HepG2 (cell line): ENCODE data around the gene TMX1. TPM values are rescaled to one million over a fixed set of nuclear protein-coding genes. Genes with fewer than 3 reads are reported as not detected.

Experiments
- ATAC-seq: fragments of 200-7000 bp; cut with Tn5 transposase; 3 replicates; pipeline ENCODE4 v1.9.1; 2020; ENCODE audit warnings: mild to moderate bottlenecking, moderate library complexity
- BruUV-seq: library from RNA; stranded (reverse); fragments of 400-500 nt; replicated peaks from 2 replicates; lab custom pipeline; 2021; lab: Mats Ljungman, UMichigan
- CTCF ChIA-PET: fragments of 300-600 bp; formaldehyde crosslinking; extraction: SDS; loops from one replicate; lab custom pipeline; 2021; ENCODE audit warnings: low total read pairs, inconsistent platforms, low intra/inter-chr PET ratio; lab: Yijun Ruan, JAX
- POLR2A ChIA-PET: fragments of 350-600 bp; sonication (Branson Sonifier 250); formaldehyde crosslinking; loops from one replicate; lab custom pipeline; 2020; ENCODE audit warnings: antibody characterized with exemption, inconsistent platforms; lab: Yijun Ruan, JAX
- DNase-seq: peaks from one replicate; pipeline ENCODE4 v3.0.0-alpha.2; 2015; ENCODE audit warnings: low spot score
- FAIRE-seq: peaks from 3 replicates; lab custom pipeline; 2011; peaks lifted over from hg19 to GRCh38; lab: Jason Lieb, UNC
- H2AFZ ChIP-seq: one replicate; pipeline ENCODE4 v1.6.1; 2011; ENCODE audit warnings: low read length, inconsistent platforms
- H3K27ac ChIP-seq: fragments of 300-600 bp; 3 replicates; pipeline ENCODE4 v1.8.0; 2011; ENCODE audit warnings: mixed run types, mild to moderate bottlenecking, mixed read lengths, low read length, inconsistent platforms; ENCODE audit not compliant: insufficient read depth; ENCODE audit errors: extremely low read length
- H3K27me3 ChIP-seq, 2 experiments: fragments of 200-600 bp in 1 of 2; 2 replicates in 1 of 2; 3 replicates in 1 of 2; pipeline versions ENCODE4 v1.6.0 to v1.8.0; 2011; ENCODE audit warnings: low read length in 2 of 2, mild to moderate bottlenecking in 2 of 2, moderate library complexity in 2 of 2, inconsistent platforms in 1 of 2; ENCODE audit not compliant: insufficient read depth in 2 of 2, control insufficient read depth in 1 of 2
- H3K36me3 ChIP-seq, 2 experiments: fragments of 200-600 bp in 1 of 2; replicated peaks in 1 of 2; 2 replicates in 1 of 2; 3 replicates in 1 of 2; pipeline versions ENCODE4 v1.5.1 to v1.8.0; 2011; ENCODE audit warnings: low read length in 2 of 2, inconsistent platforms in 1 of 2; ENCODE audit not compliant: insufficient read depth in 2 of 2, control insufficient read depth in 1 of 2
- H3K4me1 ChIP-seq: 2 replicates; pipeline ENCODE4 v1.5.1; 2012; ENCODE audit warnings: low read length, inconsistent platforms; ENCODE audit not compliant: insufficient read depth
- H3K4me2 ChIP-seq: 2 replicates; pipeline ENCODE4 v1.6.0; 2011; ENCODE audit warnings: low read depth, low read length, inconsistent platforms
- H3K4me3 ChIP-seq, 3 experiments: fragments of 200-600 bp in 1 of 3; sonication (generic), shearing (Covaris generic) in 1 of 3; replicated peaks in 1 of 3; 2 replicates each; pipeline ENCODE4 v1.5.1; 2011 to 2016; ENCODE audit warnings: low read length in 3 of 3, inconsistent platforms in 2 of 3, low read depth in 2 of 3, mild to moderate bottlenecking in 2 of 3, control low read depth in 1 of 3, mixed read lengths in 1 of 3; ENCODE audit not compliant: insufficient read depth in 1 of 3
- H3K79me2 ChIP-seq: one replicate; pipeline ENCODE4 v1.6.1; 2011; ENCODE audit warnings: low read length, inconsistent platforms; ENCODE audit not compliant: insufficient read depth
- H3K9ac ChIP-seq: 2 replicates; pipeline ENCODE4 v1.6.0; 2011; ENCODE audit warnings: mild to moderate bottlenecking, low read depth, low read length, inconsistent platforms; ENCODE audit not compliant: insufficient read depth
- H3K9me3 ChIP-seq: 2 replicates; pipeline ENCODE4 v1.5.1; 2012; ENCODE audit warnings: mild to moderate bottlenecking, low read length
- H4K20me1 ChIP-seq: 2 replicates; pipeline ENCODE4 v1.6.0; 2011; ENCODE audit warnings: inconsistent platforms, mild to moderate bottlenecking, low read length, moderate library complexity; ENCODE audit not compliant: insufficient read depth
- GMEB2 ChIP-seq: IDR thresholded peaks from 2 replicates; pipeline ENCODE4 v1.6.1; 2016; ENCODE audit warnings: missing biosample characterization, missing genetic modification reagents, low read depth
- KLF6 ChIP-seq: IDR thresholded peaks from 2 replicates; pipeline ENCODE4 v1.8.0; 2016; ENCODE audit warnings: missing biosample characterization, missing genetic modification reagents
- SAFB2 ChIP-seq: sonication (generic); formaldehyde crosslinking; IDR thresholded peaks from 2 replicates; pipeline ENCODE4 v1.5.1; 2020; ENCODE audit warnings: missing genetic modification reagents, low read depth, mild to moderate bottlenecking, borderline replicate concordance
- SKIL ChIP-seq: sonication (generic); formaldehyde crosslinking; IDR thresholded peaks from 2 replicates; pipeline ENCODE4 v1.8.0; 2022; ENCODE audit warnings: missing genetic modification reagents, mild to moderate bottlenecking, moderate library complexity, borderline replicate concordance
- ZFX ChIP-seq: sonication (generic); formaldehyde crosslinking; IDR thresholded peaks from 2 replicates; pipeline ENCODE4 v1.4.0; 2020; ENCODE audit warnings: mild to moderate bottlenecking, low read depth, missing genetic modification reagents, moderate library complexity
- ZNF333 ChIP-seq: sonication (generic); formaldehyde crosslinking; IDR thresholded peaks from 2 replicates; pipeline ENCODE4 v1.4.0; 2020; ENCODE audit warnings: mild to moderate bottlenecking, missing genetic modification reagents, borderline replicate concordance
- ZNF83 ChIP-seq: sonication (generic); formaldehyde crosslinking; IDR thresholded peaks from 2 replicates; pipeline ENCODE4 v1.4.0; 2020; ENCODE audit warnings: missing genetic modification reagents, mild to moderate bottlenecking, borderline replicate concordance
- WGBS: methylation state at CpG from one replicate; pipeline ENCODE4 v1.1.6; 2017; ENCODE audit warnings: low lambda C conversion rate; 5-methylcytosine and 5-hydroxymethylcytosine counted together
- in situ Hi-C: cut with HindIII; loops from 2 replicates; pipeline ENCODE4 v1.10.0; 2017; ENCODE audit warnings: low pct_unique_long_range_greater_than_20kb; ENCODE audit not compliant: extremely low pct_ligation_motif_present
- intact Hi-C: fragments of 100-400 bp; cut with micrococcal nuclease; formaldehyde crosslinking; loops from one replicate; pipeline ENCODE4 v1.10.0; 2022; ENCODE audit not compliant: unreplicated experiment
- polyA plus RNA-seq, 8 experiments: library from polyadenylated mRNA; depleted of rRNA in 3 of 8; stranded (reverse) in 7 of 8; unstranded in 1 of 8; fragments of >200 nt; fragmentation: Illumina TruSeq in 4 of 8; extraction: Trizol in 4 of 8; gene quantifications; 2 replicates each; pipeline versions ENCODE4 v1.2.1 to v1.2.3, GENCODE V29; 2011 to 2016; ENCODE audit warnings: low read depth in 4 of 8, missing spikeins in 1 of 8, mixed read lengths in 1 of 8; ENCODE audit not compliant: insufficient read depth in 1 of 8
- total RNA-seq, 5 experiments: library from RNA; depleted of rRNA; stranded (reverse); fragments of >200 nt; fragmentation: Illumina TruSeq; extraction: Trizol; gene quantifications; 2 replicates each; pipeline ENCODE4 v1.2.3, GENCODE V29; 2016; ENCODE audit warnings: low read depth in 1 of 5

The TMX1 gene
- total and polyA plus RNA-seq, 2 of the 13 experiments (the other 11 are each of a cell fraction or from before 2014, with no cell fraction given): 23.0 to 56.8 TPM

GRCh38 chr14:51294951-51295525, 55.0 kb downstream of the TMX1 start (continued):
- TF ChIP-seq SKIL (CRISPR knock-in tag): no peak
- TF ChIP-seq ZFX (CRISPR knock-in tag): no peak
- TF ChIP-seq GMEB2 (CRISPR knock-in tag): no peak

- Histone ChIP-seq H3K27ac (no peak overlapping the region), H3K4me3 (no peak overlapping the region), H3K9ac (no peak overlapping the region), H3K36me3 (no peaks in the 10 kb centered on the region), H3K9me3 (no peaks in the 10 kb centered on the region), H2AFZ (no peak overlapping the region), H3K4me2 (no peak overlapping the region), H4K20me1 (no peaks in the 10 kb centered on the region), H3K27me3 (peaks cover 0 to 4% of the 10 kb centered on the region in 2 experiments; a peak in 1 of 5 replicates), H3K4me1 (0 out of 2 replicates have a peak, but pooled peaks cover 6% of the 10 kb centered on the region), H3K79me2 (no peaks in the 10 kb centered on the region)
- intact Hi-C loops: no loop called here
- WGBS: 45% methylated on average over 6 of the region's 6 CpGs
- no peak for TF ChIP-seq SAFB2 (CRISPR knock-in tag)
- no peak for TF ChIP-seq KLF6 (CRISPR knock-in tag)
- no peak for TF ChIP-seq ZNF83 (CRISPR knock-in tag)
- TF ChIP-seq ZNF333 (CRISPR knock-in tag): no peak
- FAIRE-seq: no peak
- no TSS peak for BruUV-seq
- DNase-seq: no peak
- no peak for ATAC-seq
- in situ Hi-C loops: no loop called here
- ChIA-PET CTCF (no interaction called here), POLR2A (no interaction called here)
These were observed 55.7 kb downstream of the TMX1 start for GRCh38 chr14:51295646-51296263.
